ENCODE measurements around the gene BTBD9.

DNA sequence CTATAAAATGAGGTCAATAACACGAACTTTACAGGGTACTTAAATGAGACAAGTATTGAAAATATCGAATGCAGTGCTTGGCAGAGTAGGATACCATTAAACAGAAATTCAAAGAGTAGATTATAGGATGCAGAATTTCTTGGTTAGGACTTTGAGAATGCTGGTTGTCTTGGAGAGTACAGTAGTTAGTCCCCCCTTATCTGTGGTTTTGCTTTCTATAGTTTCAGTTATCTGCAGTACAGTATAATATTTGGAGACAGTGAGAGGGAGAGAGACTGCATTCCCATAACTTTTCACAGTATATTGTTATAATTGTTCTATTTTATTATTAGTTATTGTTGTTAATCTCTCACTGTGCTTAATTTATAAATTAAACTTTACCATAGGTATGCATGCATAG, 290.5 kb downstream of the BTBD9 start:
- TF ChIP-seq, protein P1, sequence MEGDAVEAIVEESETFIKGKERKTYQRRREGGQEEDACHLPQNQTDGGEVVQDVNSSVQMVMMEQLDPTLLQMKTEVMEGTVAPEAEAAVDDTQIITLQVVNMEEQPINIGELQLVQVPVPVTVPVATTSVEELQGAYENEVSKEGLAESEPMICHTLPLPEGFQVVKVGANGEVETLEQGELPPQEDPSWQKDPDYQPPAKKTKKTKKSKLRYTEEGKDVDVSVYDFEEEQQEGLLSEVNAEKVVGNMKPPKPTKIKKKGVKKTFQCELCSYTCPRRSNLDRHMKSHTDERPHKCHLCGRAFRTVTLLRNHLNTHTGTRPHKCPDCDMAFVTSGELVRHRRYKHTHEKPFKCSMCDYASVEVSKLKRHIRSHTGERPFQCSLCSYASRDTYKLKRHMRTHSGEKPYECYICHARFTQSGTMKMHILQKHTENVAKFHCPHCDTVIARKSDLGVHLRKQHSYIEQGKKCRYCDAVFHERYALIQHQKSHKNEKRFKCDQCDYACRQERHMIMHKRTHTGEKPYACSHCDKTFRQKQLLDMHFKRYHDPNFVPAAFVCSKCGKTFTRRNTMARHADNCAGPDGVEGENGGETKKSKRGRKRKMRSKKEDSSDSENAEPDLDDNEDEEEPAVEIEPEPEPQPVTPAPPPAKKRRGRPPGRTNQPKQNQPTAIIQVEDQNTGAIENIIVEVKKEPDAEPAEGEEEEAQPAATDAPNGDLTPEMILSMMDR (IDR thresholded peaks at IDR 0.05 in 4 of 5, conservative IDR thresholded peaks at IDR 0.05 in 1 of 5) = no peak
- TF ChIP-seq POLR2A (IDR thresholded peaks at IDR 0.05) = no peak
